IMR-90 (cell line): ENCODE measurements around the gene TEX261. TPM values are rescaled to one million over a fixed set of nuclear protein-coding genes. Genes with fewer than 3 reads are reported as not detected.
A peak's percentile ranks its signal among the peaks of the same experiment; 100 is the strongest.

ENCODE experiments used
- ATAC-seq: fragments of 200-7000 bp; cut with Tn5 transposase; 2 replicates; pipeline ENCODE4 v1.9.1; 2020; ENCODE audit warnings: low read depth, mild to moderate bottlenecking, moderate library complexity
- BruUV-seq: library from RNA; stranded (reverse); fragments of 400-500 nt; replicated peaks from 2 replicates; lab custom pipeline; 2021; lab: Mats Ljungman, UMichigan
- CTCF ChIA-PET: fragments of 300-600 bp; formaldehyde crosslinking; extraction: SDS; loops from one replicate; lab custom pipeline; 2021; ENCODE audit warnings: antibody characterized with exemption; lab: Yijun Ruan, JAX
- POLR2A ChIA-PET: fragments of 300-600 bp; sonication (Branson Sonifier 250); formaldehyde crosslinking; loops from one replicate; lab custom pipeline; 2022; ENCODE audit warnings: antibody characterized with exemption; ENCODE audit not compliant: unreplicated experiment; lab: Charles Lee
- DNase-seq: peaks from one replicate; pipeline ENCODE4 v3.0.0; 2013
- H2AFZ ChIP-seq: replicated peaks from 2 replicates; pipeline ENCODE3; 2013; ENCODE audit warnings: low read length, mild to moderate bottlenecking; ENCODE audit not compliant: poor library complexity
- H2AK5ac ChIP-seq: 2 replicates; pipeline ENCODE4 v1.6.1; 2013; ENCODE audit warnings: low read depth, low read length, inconsistent platforms
- H2AK9ac ChIP-seq: replicated peaks from 2 replicates; pipeline ENCODE3; 2013; ENCODE audit warnings: mild to moderate bottlenecking, low read depth, low read length, moderate library complexity; ENCODE audit not compliant: poor library complexity
- H2BK120ac ChIP-seq: 2 replicates; pipeline ENCODE4 v1.6.1; 2013; ENCODE audit warnings: low read depth, low read length, inconsistent platforms
- H2BK15ac ChIP-seq: 3 replicates; pipeline ENCODE4 v1.6.1; 2013; ENCODE audit warnings: low read depth, low read length, inconsistent platforms
- H2BK20ac ChIP-seq: 2 replicates; pipeline ENCODE4 v1.6.1; 2013; ENCODE audit warnings: low read depth, mild to moderate bottlenecking, inconsistent platforms, low read length, moderate library complexity
- H2BK5ac ChIP-seq: 2 replicates; pipeline ENCODE4 v1.6.1; 2013; ENCODE audit warnings: mild to moderate bottlenecking, low read depth, low read length, inconsistent platforms; ENCODE audit not compliant: poor library complexity, severe bottlenecking
- H3K14ac ChIP-seq: replicated peaks from 2 replicates; pipeline ENCODE4 v1.6.1; 2013; ENCODE audit warnings: low read depth, low read length, inconsistent platforms
- H3K18ac ChIP-seq: 2 replicates; pipeline ENCODE4 v1.6.1; 2013; ENCODE audit warnings: low read depth, low read length, control low read depth
- H3K23ac ChIP-seq: 2 replicates; pipeline ENCODE4 v1.6.1; 2013; ENCODE audit warnings: low read depth, low read length, inconsistent platforms
- H3K27ac ChIP-seq: 2 replicates; pipeline ENCODE4 v1.5.1; 2013; ENCODE audit warnings: mild to moderate bottlenecking, control low read depth, low read length; ENCODE audit not compliant: insufficient read depth
- H3K27me3 ChIP-seq: 2 replicates; pipeline ENCODE4 v1.6.1; 2013; ENCODE audit warnings: low read length; ENCODE audit not compliant: control insufficient read depth, insufficient read depth
- H3K36me3 ChIP-seq: 2 replicates; pipeline ENCODE4 v1.6.1; 2013; ENCODE audit warnings: low read length, mixed read lengths; ENCODE audit not compliant: control insufficient read depth, insufficient read depth
- H3K4ac ChIP-seq: 2 replicates; pipeline ENCODE4 v1.6.1; 2013; ENCODE audit warnings: low read depth, low read length, inconsistent platforms
- H3K4me1 ChIP-seq: 2 replicates; pipeline ENCODE4 v1.6.1; 2013; ENCODE audit warnings: low read length, mixed read lengths; ENCODE audit not compliant: control insufficient read depth, insufficient read depth
- H3K4me2 ChIP-seq: 2 replicates; pipeline ENCODE4 v1.6.1; 2013; ENCODE audit warnings: low read depth, mild to moderate bottlenecking, control low read depth, low read length, moderate library complexity
- H3K4me3 ChIP-seq: 2 replicates; pipeline ENCODE4 v1.5.1; 2013; ENCODE audit warnings: low read depth, mild to moderate bottlenecking, control low read depth, low read length, moderate library complexity; ENCODE audit not compliant: insufficient read depth
- H3K56ac ChIP-seq: 2 replicates; pipeline ENCODE4 v1.6.1; 2013; ENCODE audit warnings: low read length, inconsistent platforms; ENCODE audit not compliant: insufficient read depth; ENCODE audit errors: extremely low read depth
- H3K79me1 ChIP-seq, 2 experiments: 2 replicates each; pipeline ENCODE4 v1.6.1; 2013; ENCODE audit warnings: low read length in 2 of 2, inconsistent platforms in 1 of 2, low read depth in 1 of 2
- H3K9ac ChIP-seq: 2 replicates; pipeline ENCODE4 v1.6.1; 2013; ENCODE audit warnings: low read depth, low read length, control low read depth
- H3K9me1 ChIP-seq: 2 replicates; pipeline ENCODE4 v1.6.1; 2013; ENCODE audit warnings: low read length, inconsistent platforms; ENCODE audit not compliant: insufficient read depth
- H3K9me3 ChIP-seq: 2 replicates; pipeline ENCODE4 v1.6.1; 2013; ENCODE audit warnings: low read length; ENCODE audit not compliant: control insufficient read depth, insufficient read depth
- H4K20me1 ChIP-seq: 2 replicates; pipeline ENCODE4 v1.6.1; 2013; ENCODE audit warnings: low read length, inconsistent platforms; ENCODE audit not compliant: insufficient read depth
- H4K5ac ChIP-seq: 2 replicates; pipeline ENCODE4 v1.6.1; 2013; ENCODE audit warnings: mild to moderate bottlenecking, low read depth, low read length, control low read depth
- H4K8ac ChIP-seq, 2 experiments: 2 replicates each; pipeline ENCODE4 v1.6.1; 2013; ENCODE audit warnings: low read depth in 2 of 2, low read length in 2 of 2, control low read depth in 1 of 2, inconsistent platforms in 1 of 2
- H4K91ac ChIP-seq: 2 replicates; pipeline ENCODE4 v1.6.1; 2013; ENCODE audit warnings: low read depth, low read length, inconsistent platforms; ENCODE audit not compliant: insufficient read depth
- BHLHE40 ChIP-seq: fragments of 150-350 bp; IDR thresholded peaks from 2 replicates; pipeline ENCODE4 v1.6.1; 2016; ENCODE audit warnings: mild to moderate bottlenecking, low read depth, low read length
- CTCF ChIP-seq: conservative IDR thresholded peaks from 2 replicates; pipeline ENCODE4 v1.5.1; 2012; ENCODE audit warnings: mild to moderate bottlenecking, low read depth, low read length, improper control_type of control experiment
- MXI1 ChIP-seq: IDR thresholded peaks from 2 replicates; pipeline ENCODE4 v1.6.1; 2012; ENCODE audit warnings: low read depth, mild to moderate bottlenecking, low read length, moderate library complexity, borderline replicate concordance
- NFE2L2 ChIP-seq: fragments of 150-350 bp; IDR thresholded peaks from 2 replicates; pipeline ENCODE4 v1.6.1; 2016; ENCODE audit warnings: low read depth, mild to moderate bottlenecking, low read length
- RAD21 ChIP-seq: IDR thresholded peaks from 2 replicates; pipeline ENCODE4 v1.6.1; 2012; ENCODE audit warnings: low read length, improper control_type of control experiment
- RFX5 ChIP-seq: IDR thresholded peaks from 2 replicates; pipeline ENCODE4 v1.8.0; 2012; ENCODE audit warnings: low read depth, mild to moderate bottlenecking, low read length, moderate library complexity
- SMC3 ChIP-seq: fragments of 150-350 bp; IDR thresholded peaks from 2 replicates; pipeline ENCODE4 v1.6.1; 2016; ENCODE audit warnings: low read depth, mild to moderate bottlenecking, antibody characterized with exemption, low read length, moderate library complexity
- WGBS, 2 experiments: methylation state at CpG; one replicate each; pipeline versions ENCODE4 v1.1.5 to v1.1.7; 2013; ENCODE audit warnings: missing lambda C conversion rate in 2 of 2; ENCODE audit not compliant: insufficient read length in 1 of 2; ENCODE audit errors: extremely low coverage in 2 of 2; 5-methylcytosine and 5-hydroxymethylcytosine counted together
- dilution Hi-C: fragments of 300-500 bp; cut with HindIII; formaldehyde crosslinking; loops from one replicate; pipeline ENCODE4 v1.14.3; 2018; ENCODE audit warnings: low sequenced_read_pairs; ENCODE audit not compliant: unreplicated experiment
- in situ Hi-C: fragments of 300-500 bp; cut with MboI; formaldehyde crosslinking; loops from 3 replicates; pipeline ENCODE4 v1.14.3; 2019; ENCODE audit warnings: low sequenced_read_pairs, inconsistent platforms, mixed read lengths
- intact Hi-C: fragments of 100-400 bp; cut with micrococcal nuclease; formaldehyde crosslinking; loops from 2 replicates; pipeline ENCODE4 v1.10.0; 2022
- polyA plus RNA-seq, 3 experiments: library from polyadenylated mRNA; depleted of rRNA; stranded (reverse); fragments of >200 nt; gene quantifications; 2 replicates each; pipeline ENCODE4 v1.2.3, GENCODE V29; 2012; ENCODE audit warnings: low replicate concordance in 1 of 3
- total RNA-seq: library from RNA; depleted of rRNA; stranded (reverse); fragments of >200 nt; gene quantifications from 2 replicates; pipeline ENCODE4 v1.2.3, GENCODE V29; 2012

TEX261 gene
- total and polyA plus RNA-seq, 2 of the 4 experiments (the other 2 are of a cell fraction): 26.3 to 69.8 TPM

GRCh38 chr2:71000780-71001591 is 6.3 kb upstream of the TEX261 start:
- peak; percentile 96 for ATAC-seq
- no peak overlapping the region for H2BK5ac ChIP-seq
- H3K4me3 ChIP-seq: peak overlapping the region; percentile 46
- ChIA-PET POLR2A (no interaction called here), CTCF (interaction anchor here (0.6 to 1.0 kb wide), 3 partner anchors 35 to 53 kb away, joined by 3 to 4 read pairs (median 4); no protein-coding TSS in a partner anchor)
- intact Hi-C loops: loop anchor here (1.0 to 10.0 kb wide), 2 partner anchors 36 to 124 kb away; no protein-coding TSS in a partner anchor
- H4K20me1 ChIP-seq: no peaks in the 10 kb centered on the region
- no peaks in the 10 kb centered on the region for H3K9me3 ChIP-seq
- no peak overlapping the region for H2BK20ac ChIP-seq
- peak overlapping the region; percentile 100 for H4K5ac ChIP-seq
- H3K56ac ChIP-seq: no peak overlapping the region
- no peak overlapping the region for H2BK15ac ChIP-seq
- H4K8ac ChIP-seq: peak overlapping the region; percentile 95 to 99
- peak overlapping the region; percentile 98 for H2AFZ ChIP-seq
- peaks cover 5% of the 10 kb centered on the region; the same call in 1 of the 2 replicates for H3K27me3 ChIP-seq
- WGBS, 2 experiments: 78% methylated on average over 2 of the region's 21 CpGs; no CpG with 5 or more reads in 1 of the 2 experiments
- peak; percentile 60 for DNase-seq
- no peak overlapping the region; the same call in 1 of the 2 replicates for H3K9ac ChIP-seq
- H3K36me3 ChIP-seq: no peaks in the 10 kb centered on the region
- peak overlapping the region; percentile 96 for H3K4me2 ChIP-seq
- dilution Hi-C loops: no loop called here
- H3K79me1 ChIP-seq: no peaks in the 10 kb centered on the region
- no peak overlapping the region; the same call in 1 of the 2 replicates for H3K14ac ChIP-seq
- no peak overlapping the region for H3K27ac ChIP-seq
- H3K4me1 ChIP-seq: peaks cover 2% of the 10 kb centered on the region; the same call in 1 of the 2 replicates
- H3K4ac ChIP-seq: peak overlapping the region; percentile 92
- TF ChIP-seq BHLHE40 (no peak), SMC3 (peak; percentile 46), CTCF (peak; percentile 80), RAD21 (peak; percentile 54), RFX5 (no peak), MXI1 (no peak), NFE2L2 (no peak)
- H3K9me1 ChIP-seq: no peaks in the 10 kb centered on the region; the same call in 1 of the 2 replicates
- H4K91ac ChIP-seq: peak overlapping the region; percentile 29; the same call in 1 of the 2 replicates
- H2AK5ac ChIP-seq: no peak overlapping the region
- peak overlapping the region; percentile 74 for H2BK120ac ChIP-seq
- peak overlapping the region; percentile 8 for H2AK9ac ChIP-seq
- H3K23ac ChIP-seq: no peak overlapping the region
- BruUV-seq: no TSS peak
- H3K18ac ChIP-seq: peak overlapping the region; percentile 92
- in situ Hi-C loops: no loop called here
